Astrocyte (in vitro differentiated cells and primary cell): ENCODE data around the gene GPI. TPM values are rescaled to one million over a fixed set of nuclear protein-coding genes. Genes with fewer than 3 reads are reported as not detected.

Experiments used
- DNase-seq: peaks from one replicate; pipeline ENCODE4 v3.0.0-alpha.2; 2010; ENCODE audit warnings: low read depth
- FAIRE-seq: peaks from 2 replicates; lab custom pipeline; 2011; peaks lifted over from hg19 to GRCh38; lab: Jason Lieb, UNC
- H2AFZ ChIP-seq: 2 replicates; pipeline ENCODE4 v1.6.0; 2012; ENCODE audit warnings: low read depth, low read length, inconsistent platforms
- H3K27ac ChIP-seq: 2 replicates; pipeline ENCODE4 v1.5.1; 2011; ENCODE audit warnings: low read depth, low read length, inconsistent platforms
- H3K27me3 ChIP-seq: 2 replicates; pipeline ENCODE4 v1.6.0; 2011; ENCODE audit warnings: low read length, inconsistent platforms; ENCODE audit not compliant: insufficient read depth
- H3K36me3 ChIP-seq: 2 replicates; pipeline ENCODE4 v1.5.1; 2011; ENCODE audit warnings: low read length, inconsistent platforms; ENCODE audit not compliant: insufficient read depth
- H3K4me1 ChIP-seq: 2 replicates; pipeline ENCODE4 v1.5.1; 2011; ENCODE audit warnings: low read length, inconsistent platforms; ENCODE audit not compliant: insufficient read depth
- H3K4me2 ChIP-seq: 2 replicates; pipeline ENCODE4 v1.6.0; 2012; ENCODE audit warnings: low read length, inconsistent platforms
- H3K4me3 ChIP-seq: 2 replicates; pipeline ENCODE4 v1.5.1; 2011; ENCODE audit warnings: low read depth, mild to moderate bottlenecking, low read length, inconsistent platforms; ENCODE audit not compliant: insufficient read depth
- H3K79me2 ChIP-seq: 2 replicates; pipeline ENCODE4 v1.6.0; 2012; ENCODE audit warnings: mild to moderate bottlenecking, low read length, inconsistent platforms; ENCODE audit not compliant: insufficient read depth
- H3K9ac ChIP-seq: 2 replicates; pipeline ENCODE4 v1.6.0; 2012; ENCODE audit warnings: mild to moderate bottlenecking, low read length, inconsistent platforms
- H3K9me3 ChIP-seq: 2 replicates; pipeline ENCODE4 v1.5.1; 2012; ENCODE audit warnings: low read depth, mild to moderate bottlenecking, low read length, inconsistent platforms; ENCODE audit not compliant: insufficient read depth
- H4K20me1 ChIP-seq: 2 replicates; pipeline ENCODE4 v1.6.0; 2012; ENCODE audit warnings: low read length, inconsistent platforms; ENCODE audit not compliant: insufficient read depth
- H3K27ac Mint-ChIP-seq: one replicate; pipeline ENCODE4 v1.8.0; 2021; ENCODE audit warnings: mild to moderate bottlenecking, mixed read lengths; ENCODE audit not compliant: unreplicated experiment
- H3K27me3 Mint-ChIP-seq: one replicate; pipeline ENCODE4 v1.8.0; 2021; ENCODE audit warnings: low read depth, mixed read lengths; ENCODE audit not compliant: unreplicated experiment
- H3K36me3 Mint-ChIP-seq: one replicate; pipeline ENCODE4 v1.8.0; 2021; ENCODE audit warnings: low read depth, mixed read lengths; ENCODE audit not compliant: unreplicated experiment
- H3K4me1 Mint-ChIP-seq: one replicate; pipeline ENCODE4 v1.8.0; 2021; ENCODE audit warnings: low read depth, mixed read lengths; ENCODE audit not compliant: unreplicated experiment
- H3K4me3 Mint-ChIP-seq: one replicate; pipeline ENCODE4 v1.8.0; 2021; ENCODE audit warnings: mild to moderate bottlenecking, moderate library complexity, mixed read lengths; ENCODE audit not compliant: unreplicated experiment
- H3K9me3 Mint-ChIP-seq: one replicate; pipeline ENCODE4 v1.8.0; 2021; ENCODE audit warnings: mild to moderate bottlenecking, mixed read lengths; ENCODE audit not compliant: unreplicated experiment
- EZH2 ChIP-seq: IDR thresholded peaks from 2 replicates; pipeline ENCODE4 v1.6.1; 2012; ENCODE audit warnings: mild to moderate bottlenecking, low read length, inconsistent platforms; ENCODE audit not compliant: insufficient read depth
- total RNA-seq: library from RNA; stranded (reverse); gene quantifications from 2 replicates; pipeline ENCODE4 v1.2.1, GENCODE V29; 2021
- TF ChIP-seq, protein P1 (sequence below): IDR thresholded peaks from 2 replicates; pipeline ENCODE4 v1.5.1; 2011; ENCODE audit warnings: low read depth, mild to moderate bottlenecking, inconsistent platforms, low read length, moderate library complexity; ENCODE audit not compliant: insufficient read depth

GPI gene
- total RNA-seq, 1 donor from 2014 or later: 249 TPM

DNA sequence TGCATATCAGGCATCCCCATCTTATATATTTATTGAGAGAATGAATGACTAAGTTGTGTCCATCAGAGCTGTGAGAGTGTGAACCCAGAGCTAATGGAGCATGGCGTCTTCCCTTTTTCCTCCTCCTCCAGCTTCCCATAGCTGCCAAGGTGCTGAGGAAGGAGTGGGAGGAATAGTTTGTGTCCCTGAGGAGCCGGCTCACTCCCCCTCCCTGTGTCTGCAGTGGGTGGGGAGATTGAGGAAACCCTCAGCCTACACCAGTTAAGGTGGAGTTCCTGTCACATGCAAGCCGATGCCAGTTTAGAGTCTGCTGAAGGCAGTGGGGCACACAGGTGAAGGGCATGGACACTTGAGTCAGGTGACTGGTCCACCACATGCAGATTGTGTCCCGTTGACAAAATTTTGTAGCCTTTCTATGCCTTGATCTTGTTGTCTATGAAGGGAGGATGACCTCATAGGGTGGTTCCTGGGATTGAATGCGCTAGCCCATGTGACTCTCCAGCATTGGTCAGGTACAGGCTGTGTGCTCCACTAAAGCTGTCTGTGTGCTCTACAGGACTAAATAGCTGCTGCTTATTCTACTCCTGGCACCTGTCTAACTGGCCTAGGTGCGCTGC lies 47.6 kb upstream of the GPI start:
- Histone ChIP-seq H3K9ac (no peak overlapping the region), H2AFZ (no peak overlapping the region), H3K36me3 (no peaks in the 10 kb centered on the region), H3K9me3 (no peaks in the 10 kb centered on the region), H3K27me3 (no peaks in the 10 kb centered on the region), H3K27ac (no peak overlapping the region), H3K4me3 (no peak overlapping the region), H3K79me2 (peaks cover 43% of the 10 kb centered on the region), H3K4me1 (peaks cover 55% of the 10 kb centered on the region), H4K20me1 (peaks cover 17% of the 10 kb centered on the region), H3K4me2 (peak overlapping the region; percentile 49)
- H3K9me3 Mint-ChIP-seq: peaks cover 2% of the 10 kb centered on the region
- FAIRE-seq (no peak), DNase-seq (peak; percentile 37)
- H3K4me3 Mint-ChIP-seq: no peak overlapping the region
- peaks cover 11% of the 10 kb centered on the region for H3K36me3 Mint-ChIP-seq
- H3K27me3 Mint-ChIP-seq: no peaks in the 10 kb centered on the region
- H3K27ac Mint-ChIP-seq: no peak overlapping the region
- TF ChIP-seq EZH2: no peak
- TF ChIP-seq, protein P1, sequence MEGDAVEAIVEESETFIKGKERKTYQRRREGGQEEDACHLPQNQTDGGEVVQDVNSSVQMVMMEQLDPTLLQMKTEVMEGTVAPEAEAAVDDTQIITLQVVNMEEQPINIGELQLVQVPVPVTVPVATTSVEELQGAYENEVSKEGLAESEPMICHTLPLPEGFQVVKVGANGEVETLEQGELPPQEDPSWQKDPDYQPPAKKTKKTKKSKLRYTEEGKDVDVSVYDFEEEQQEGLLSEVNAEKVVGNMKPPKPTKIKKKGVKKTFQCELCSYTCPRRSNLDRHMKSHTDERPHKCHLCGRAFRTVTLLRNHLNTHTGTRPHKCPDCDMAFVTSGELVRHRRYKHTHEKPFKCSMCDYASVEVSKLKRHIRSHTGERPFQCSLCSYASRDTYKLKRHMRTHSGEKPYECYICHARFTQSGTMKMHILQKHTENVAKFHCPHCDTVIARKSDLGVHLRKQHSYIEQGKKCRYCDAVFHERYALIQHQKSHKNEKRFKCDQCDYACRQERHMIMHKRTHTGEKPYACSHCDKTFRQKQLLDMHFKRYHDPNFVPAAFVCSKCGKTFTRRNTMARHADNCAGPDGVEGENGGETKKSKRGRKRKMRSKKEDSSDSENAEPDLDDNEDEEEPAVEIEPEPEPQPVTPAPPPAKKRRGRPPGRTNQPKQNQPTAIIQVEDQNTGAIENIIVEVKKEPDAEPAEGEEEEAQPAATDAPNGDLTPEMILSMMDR: no peak
- peaks cover 42% of the 10 kb centered on the region for H3K4me1 Mint-ChIP-seq

DNA sequence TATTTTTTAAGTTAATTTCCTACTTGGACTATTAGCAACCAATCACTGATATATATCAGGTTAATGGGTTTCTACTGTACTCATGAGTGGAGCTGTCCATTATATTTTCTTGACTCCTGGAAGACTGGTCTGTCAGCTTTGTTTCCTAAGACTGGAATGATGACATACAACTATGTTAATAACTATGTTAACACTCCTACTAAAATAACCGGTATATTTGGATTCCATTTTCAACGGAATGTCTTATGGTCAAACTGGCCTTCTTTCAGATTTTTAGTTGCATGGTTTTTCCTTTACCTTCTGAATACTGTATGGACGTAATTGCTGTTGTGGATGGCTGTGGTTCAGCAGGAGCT lies 45.8 kb upstream of the GPI start:
- peak overlapping the region; percentile 62 for H3K27ac ChIP-seq

DNA sequence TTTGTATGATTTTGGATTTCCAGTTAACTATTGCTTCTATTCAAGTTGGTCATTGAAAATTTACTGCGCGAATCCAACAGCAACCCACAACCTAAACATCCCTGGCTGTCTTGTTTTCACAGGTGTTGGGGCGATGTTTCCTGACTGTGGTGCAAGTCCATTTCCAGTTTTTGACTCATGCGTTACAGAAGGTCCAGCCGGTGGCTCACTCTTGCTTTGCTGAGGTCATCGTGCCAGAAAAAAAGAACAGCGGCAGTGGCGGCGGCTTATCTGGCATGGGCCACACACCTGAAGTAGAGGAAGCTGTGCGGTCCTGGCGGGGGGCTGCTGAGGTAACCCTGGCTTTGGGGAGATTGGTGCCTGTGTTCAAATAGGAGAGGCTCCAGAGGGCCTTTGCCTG lies 45.2 kb upstream of the GPI start:
- Histone ChIP-seq H2AFZ (no peak overlapping the region), H3K36me3 (peaks cover 6% of the 10 kb centered on the region), H3K27me3 (no peaks in the 10 kb centered on the region), H3K4me2 (peak overlapping the region; percentile 51), H3K4me3 (no peak overlapping the region), H3K4me1 (peaks cover 45% of the 10 kb centered on the region), H3K27ac (peak overlapping the region; percentile 62), H4K20me1 (peaks cover 17% of the 10 kb centered on the region), H3K79me2 (peaks cover 36% of the 10 kb centered on the region), H3K9me3 (no peaks in the 10 kb centered on the region), H3K9ac (peak overlapping the region; percentile 59)
- H3K4me1 Mint-ChIP-seq: peaks cover 33% of the 10 kb centered on the region
- H3K36me3 Mint-ChIP-seq: peaks cover 12% of the 10 kb centered on the region
- TF ChIP-seq, protein P1: no peak
- no peak for TF ChIP-seq EZH2
- peak overlapping the region; percentile 43 for H3K4me3 Mint-ChIP-seq
- H3K27me3 Mint-ChIP-seq: no peaks in the 10 kb centered on the region
- H3K27ac Mint-ChIP-seq: peak overlapping the region; percentile 6
- peaks cover 2% of the 10 kb centered on the region for H3K9me3 Mint-ChIP-seq
- DNase-seq (peak; percentile 89), FAIRE-seq (no peak)

More for the DNA sequence above, 45.8 kb upstream of the GPI start:
- H3K4me2 ChIP-seq: peak overlapping the region; percentile 51
- H3K27ac Mint-ChIP-seq: peak overlapping the region; percentile 15
- no peak for FAIRE-seq
- peaks cover 11% of the 10 kb centered on the region for H3K36me3 Mint-ChIP-seq
- H3K9ac ChIP-seq: no peak overlapping the region
- H3K4me3 Mint-ChIP-seq: no peak overlapping the region
- no peak overlapping the region for H3K4me3 ChIP-seq
- no peak overlapping the region for H2AFZ ChIP-seq
- H3K4me1 Mint-ChIP-seq: peaks cover 37% of the 10 kb centered on the region
- H4K20me1 ChIP-seq: peaks cover 17% of the 10 kb centered on the region
- H3K9me3 ChIP-seq: no peaks in the 10 kb centered on the region
- no peaks in the 10 kb centered on the region for H3K27me3 ChIP-seq
- H3K36me3 ChIP-seq: peaks cover 6% of the 10 kb centered on the region
- no peak for DNase-seq
- H3K79me2 ChIP-seq: peaks cover 41% of the 10 kb centered on the region
- peaks cover 45% of the 10 kb centered on the region for H3K4me1 ChIP-seq
- H3K27me3 Mint-ChIP-seq: no peaks in the 10 kb centered on the region
- H3K9me3 Mint-ChIP-seq: peaks cover 2% of the 10 kb centered on the region
- TF ChIP-seq, protein P1: no peak
- no peak for TF ChIP-seq EZH2
